ENCODE data around the gene CYB5R3.
A peak's percentile ranks its signal among the peaks of the same experiment; 100 is the strongest.
"Not testable (repeated sequence)": the region's sequence is repeated elsewhere in the genome, so short reads cannot be mapped to it uniquely, and the experiment has no call there.

Gene CYB5R3

GRCh38 chr22:42596336-42596735 is 52.9 kb downstream of the CYB5R3 start:
- DNase-seq = no peak

- DNase-seq = no peak
Observed at GRCh38 chr22:42595434-42595833, 53.8 kb downstream of the CYB5R3 start.

DNA sequence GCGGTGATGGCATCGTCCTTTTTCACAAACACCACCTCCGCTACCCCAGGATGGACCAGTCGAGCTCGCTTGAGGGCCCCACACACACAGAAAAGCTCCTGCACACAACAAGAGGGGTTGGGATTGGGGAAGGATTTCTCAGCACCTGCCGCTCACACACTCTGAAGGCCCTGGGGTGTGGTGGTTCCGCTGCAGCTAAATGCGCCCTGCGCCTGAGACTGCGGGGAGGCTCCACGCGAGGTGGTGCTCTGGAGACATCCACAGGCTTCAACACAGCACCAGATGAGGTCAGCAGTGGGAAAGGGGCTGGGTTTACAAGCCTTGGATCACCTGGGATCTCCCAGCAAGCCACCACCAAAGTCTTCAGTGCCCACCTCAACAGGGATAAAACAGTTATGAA is 57.2 kb downstream of the CYB5R3 start:
- DNase-seq = no peak

GRCh38 chr22:42587588-42588175 is 61.5 kb downstream of the CYB5R3 start:
- peak; percentile 78 to 80 for DNase-seq

GRCh38 chr22:42586381-42586780 is 62.8 kb downstream of the CYB5R3 start:
- DNase-seq = peak; percentile 47 to 60

GRCh38 chr22:42585096-42585495 is 64.1 kb downstream of the CYB5R3 start:
- DNase-seq = no peak

GRCh38 chr22:42584364-42584940 is 64.7 kb downstream of the CYB5R3 start:
- no peak for DNase-seq

GRCh38 chr22:42582987-42583386 is 66.2 kb downstream of the CYB5R3 start:
- DNase-seq = no peak

- DNase-seq = peak; percentile 48 to 67
Observed at GRCh38 chr22:42581762-42582716, 67.2 kb downstream of the CYB5R3 start.

DNA sequence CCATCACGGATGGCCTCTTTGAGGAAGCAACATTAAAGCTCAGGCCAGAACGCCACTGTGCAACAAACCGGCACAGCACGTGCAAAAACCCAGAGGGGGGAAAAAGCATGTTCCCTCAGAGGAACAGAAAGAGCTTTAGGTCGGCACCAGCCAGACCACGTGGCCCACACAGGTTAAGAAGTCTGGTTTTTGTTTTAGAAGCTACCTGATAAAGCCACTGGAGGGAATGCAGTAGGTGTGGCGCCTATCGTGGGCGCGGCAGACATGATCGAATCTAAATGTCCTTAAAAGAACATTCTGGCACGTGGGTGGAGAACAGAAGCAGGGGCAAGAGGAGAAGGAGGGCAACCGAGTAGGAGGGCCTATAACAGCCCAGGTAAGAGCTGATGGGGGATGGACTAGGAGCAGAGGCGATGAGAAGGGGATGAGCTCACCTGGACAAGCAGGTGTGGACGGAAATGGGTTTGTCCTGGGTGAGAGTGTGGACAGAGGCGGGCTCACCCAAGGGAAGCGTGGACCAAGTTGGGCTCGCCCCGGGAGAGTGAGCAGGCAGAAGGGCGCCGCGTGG is 67.9 kb downstream of the CYB5R3 start:
- not testable (repeated sequence) for DNase-seq

DNA sequence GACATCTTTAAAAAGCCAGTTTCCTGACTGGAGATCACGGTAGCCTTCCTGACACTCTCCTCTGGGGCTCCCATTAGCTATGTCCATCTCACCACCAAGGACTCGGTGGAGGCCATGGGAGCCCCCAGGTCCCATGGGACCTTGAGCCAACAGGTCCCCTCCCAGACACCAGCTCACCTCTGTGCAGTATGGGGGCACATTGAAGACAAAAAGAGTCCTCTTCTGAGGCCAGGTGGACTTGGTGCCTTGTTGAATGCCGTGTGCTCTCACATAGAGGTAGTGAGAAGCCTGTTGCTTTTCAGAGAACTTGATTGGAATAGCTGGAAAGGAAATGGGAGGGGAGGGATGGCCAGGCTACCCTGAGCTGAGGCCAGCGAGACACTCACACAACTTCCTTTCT is 69.2 kb downstream of the CYB5R3 start:
- not testable (repeated sequence) for DNase-seq

- DNase-seq = no peak
Observed at GRCh38 chr22:42577623-42578240, 71.5 kb downstream of the CYB5R3 start.

GRCh38 chr22:42577141-42577540 is 72.1 kb downstream of the CYB5R3 start:
- DNase-seq = not testable (repeated sequence)

DNA sequence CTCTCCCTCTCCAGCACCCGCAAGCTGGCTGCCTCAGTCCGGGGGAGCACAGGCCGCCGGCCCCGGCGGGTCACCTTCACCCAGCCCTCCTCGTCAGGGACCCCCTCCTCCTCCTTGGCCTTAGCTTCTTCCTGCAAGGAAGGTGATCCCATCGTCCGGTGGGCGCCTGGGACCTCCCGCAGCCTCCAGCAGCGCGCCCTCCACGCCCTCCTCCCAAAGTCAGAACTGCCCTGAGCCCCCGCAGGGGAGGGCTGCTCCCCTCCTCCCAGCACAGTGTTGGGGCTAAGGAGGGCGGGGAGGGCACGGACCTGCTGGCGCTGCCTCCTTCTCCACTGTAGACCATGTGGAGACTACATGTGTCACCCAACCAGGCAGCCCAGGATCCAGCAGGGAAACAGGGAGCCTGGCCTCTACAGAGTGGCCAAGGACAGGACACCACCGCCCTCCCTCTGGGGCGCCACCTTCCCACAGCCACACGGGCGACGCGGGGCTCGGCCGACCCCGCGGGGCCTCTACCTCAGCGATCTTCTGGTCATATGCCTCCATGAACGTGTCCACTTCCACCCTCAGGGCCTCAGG is 73.1 kb downstream of the CYB5R3 start:
- not testable (repeated sequence) for DNase-seq

- DNase-seq = not testable (repeated sequence)
Observed at GRCh38 chr22:42574468-42574867, 74.7 kb downstream of the CYB5R3 start.

DNA sequence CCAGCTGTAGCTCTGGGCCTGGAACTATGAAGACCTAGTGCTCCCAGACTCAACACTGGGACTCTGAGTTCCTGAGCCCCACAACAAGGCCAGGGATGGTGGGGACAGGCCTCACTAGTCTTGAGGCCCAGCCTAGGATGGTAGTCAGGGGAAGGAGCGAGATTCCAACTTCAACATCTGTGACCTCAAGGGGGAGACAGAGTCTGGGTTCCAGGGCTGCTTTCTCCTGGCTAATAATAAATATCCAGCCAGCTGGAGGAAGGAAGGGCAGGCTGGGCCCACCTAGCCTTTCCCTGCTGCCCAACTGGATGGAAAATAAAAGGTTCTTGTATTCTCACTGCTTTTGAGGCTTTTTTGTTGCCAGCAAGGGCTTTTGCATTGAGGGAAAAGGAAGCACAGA is 75.1 kb downstream of the CYB5R3 start:
- DNase-seq = not testable (repeated sequence)

DNA sequence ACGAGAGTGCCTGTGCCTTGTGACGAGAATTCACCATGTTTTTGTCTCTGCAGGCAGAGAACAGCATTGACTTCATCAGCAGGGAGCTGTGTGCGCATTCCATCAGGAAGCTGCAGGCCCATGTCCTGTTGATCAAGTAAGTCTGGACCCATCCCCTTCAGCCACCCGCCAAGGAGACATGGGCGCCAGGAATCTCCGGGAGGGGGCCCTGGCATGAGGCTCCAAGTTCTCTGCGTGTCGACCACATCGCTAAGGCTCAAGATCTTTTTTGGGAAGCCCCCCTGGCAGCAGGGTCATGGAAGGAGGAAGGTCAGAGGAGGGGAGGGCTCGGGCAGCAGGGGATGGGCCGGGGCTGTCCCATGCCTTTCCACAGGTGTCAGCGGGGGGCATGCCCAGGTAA is 78.1 kb downstream of the CYB5R3 start:
- not testable (repeated sequence) for DNase-seq

GRCh38 chr22:42570580-42570979 is 78.6 kb downstream of the CYB5R3 start:
- DNase-seq = not testable (repeated sequence)

DNA sequence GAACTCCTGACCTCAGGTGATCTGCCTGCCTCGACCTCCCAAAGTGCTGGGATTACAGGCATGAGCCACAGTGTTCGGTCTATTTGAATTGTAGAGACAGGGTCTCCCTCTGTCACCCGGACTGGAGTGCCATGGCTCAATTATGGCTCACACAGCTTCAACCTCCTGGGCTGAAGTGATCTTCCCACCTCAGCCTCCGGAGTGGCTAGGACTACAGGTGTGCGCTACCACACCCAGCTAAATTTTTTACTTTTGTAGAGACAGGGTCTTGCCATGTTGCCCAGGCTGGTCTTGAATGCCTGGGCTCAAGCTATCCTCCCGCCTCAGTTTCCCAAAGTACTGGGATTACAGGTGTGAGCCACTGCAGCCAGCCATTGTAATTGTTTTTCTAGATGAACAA is 81.2 kb downstream of the CYB5R3 start:
- not testable (repeated sequence) for DNase-seq
